ENCODE measurements around the gene EPB41L5.

The EPB41L5 gene

DNA sequence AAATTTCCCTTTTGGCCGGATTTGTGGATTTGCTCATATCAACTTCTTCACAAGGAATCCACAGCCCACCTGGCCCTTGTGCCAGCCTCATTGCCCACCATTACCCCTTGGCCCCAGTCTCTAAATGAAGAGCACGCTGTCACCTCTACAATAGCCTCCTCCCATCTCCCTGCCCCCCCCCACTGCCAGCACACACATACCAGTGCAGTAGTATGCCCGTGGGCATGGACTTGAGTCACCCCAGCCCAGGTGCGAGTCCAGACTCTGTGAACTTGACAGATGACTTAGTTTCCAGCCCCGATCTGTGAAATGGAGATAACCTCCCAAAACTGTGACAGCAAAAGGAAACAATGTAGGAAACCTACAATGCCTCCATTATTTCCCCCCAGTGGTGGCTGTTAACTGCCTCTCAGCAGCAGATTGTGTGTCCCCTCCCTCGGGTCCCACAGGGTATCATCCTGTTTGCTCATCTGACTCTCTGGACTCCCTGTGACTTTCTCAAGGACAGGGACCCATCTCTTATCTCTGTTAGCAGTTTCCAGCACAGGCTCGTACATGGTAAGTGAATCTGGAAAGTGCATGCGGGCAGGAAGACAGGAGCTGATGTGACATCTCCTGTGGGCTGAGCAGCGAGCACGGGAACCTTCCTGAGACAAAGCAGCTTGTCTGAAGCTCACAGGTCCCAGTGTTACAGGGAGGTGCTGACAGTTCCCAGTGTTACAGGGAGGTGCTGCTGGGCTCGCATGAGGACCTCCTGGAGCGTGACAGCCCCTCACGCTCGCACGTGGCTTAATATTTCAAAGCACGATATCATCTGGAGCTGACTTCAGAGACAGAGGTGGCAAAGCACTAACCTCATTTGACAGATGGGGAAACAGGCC, 214.5 kb downstream of the EPB41L5 start:
- no peak for DNase-seq

DNA sequence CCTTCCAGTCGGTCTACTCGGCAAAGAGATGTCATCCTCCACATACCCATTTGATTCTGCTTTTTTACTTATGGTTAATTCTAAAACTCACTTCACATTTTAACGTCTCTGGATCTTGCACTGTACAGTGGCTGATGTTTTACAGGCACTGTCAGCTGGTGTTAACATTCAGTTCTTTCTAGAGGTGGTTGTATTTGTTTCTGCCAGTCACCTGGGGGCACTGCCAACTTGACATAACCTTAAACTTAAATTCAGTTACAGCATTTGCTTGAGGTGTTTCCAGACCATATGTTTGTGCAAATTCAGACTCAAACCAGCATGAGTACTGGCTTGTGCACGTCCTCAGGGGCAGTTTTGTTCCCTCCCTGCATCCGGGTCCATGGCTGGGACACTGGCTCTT, 215.6 kb downstream of the EPB41L5 start:
- DNase-seq, result no peak
